ENCODE measurements around the gene CHRDL1.
"Not testable (repeated sequence)": the region's sequence is repeated elsewhere in the genome, so short reads cannot be mapped to it uniquely, and the experiment has no call there.

Gene CHRDL1

GRCh38 chrX:110665223-110666002, 130.2 kb downstream of the CHRDL1 start:
- DNase-seq (ENCODE audit: low spot score) = no peak

GRCh38 chrX:110657073-110657472, 138.5 kb downstream of the CHRDL1 start:
- no peak for DNase-seq (ENCODE audit: low spot score)

- not testable (repeated sequence) for DNase-seq (ENCODE audit: low spot score)
Observed at GRCh38 chrX:110654280-110654679, 141.3 kb downstream of the CHRDL1 start.

GRCh38 chrX:110646386-110646785, 149.2 kb downstream of the CHRDL1 start:
- DNase-seq (ENCODE audit: low spot score) = no peak
